MCF 10A (cell line): ENCODE data around the gene AUTS2. TPM values are rescaled to one million over a fixed set of nuclear protein-coding genes. Genes with fewer than 3 reads are reported as not detected.

Experiments
- BruUV-seq: library from RNA; stranded (reverse); fragments of 400-500 nt; replicated peaks from 2 replicates; lab custom pipeline; 2021; lab: Mats Ljungman, UMichigan
- CTCF ChIA-PET: fragments of 300-600 bp; sonication (Branson Sonifier 250); formaldehyde crosslinking; extraction: SDS; loops from one replicate; lab custom pipeline; 2021; ENCODE audit warnings: antibody characterized with exemption, inconsistent platforms; lab: Yijun Ruan, JAX
- POLR2A ChIA-PET: fragments of 300-600, 350-650 bp; sonication (Branson Sonifier 250); formaldehyde crosslinking; extraction: SDS; loops from one replicate; lab custom pipeline; 2020; ENCODE audit warnings: antibody characterized with exemption, inconsistent platforms; lab: Yijun Ruan, JAX
- DNase-seq: peaks from one replicate; pipeline ENCODE4 v3.0.0-alpha.2; 2018; ENCODE audit not compliant: unreplicated experiment
- H3K27ac Mint-ChIP-seq: one replicate; pipeline ENCODE4 v1.8.0; 2022; ENCODE audit warnings: mild to moderate bottlenecking, low read depth, mixed read lengths; ENCODE audit not compliant: unreplicated experiment
- H3K27me3 Mint-ChIP-seq: one replicate; pipeline ENCODE4 v1.8.0; 2022; ENCODE audit warnings: mixed read lengths; ENCODE audit not compliant: insufficient read depth, unreplicated experiment
- H3K36me3 Mint-ChIP-seq: one replicate; pipeline ENCODE4 v1.8.0; 2022; ENCODE audit warnings: mild to moderate bottlenecking, moderate library complexity, mixed read lengths; ENCODE audit not compliant: insufficient read depth, unreplicated experiment
- H3K4me1 Mint-ChIP-seq: one replicate; pipeline ENCODE4 v1.8.0; 2022; ENCODE audit warnings: mixed read lengths; ENCODE audit not compliant: insufficient read depth, unreplicated experiment
- H3K4me3 Mint-ChIP-seq: one replicate; pipeline ENCODE4 v1.8.0; 2022; ENCODE audit warnings: mild to moderate bottlenecking, moderate library complexity, mixed read lengths; ENCODE audit not compliant: unreplicated experiment
- H3K9me3 Mint-ChIP-seq: one replicate; pipeline ENCODE4 v1.8.0; 2022; ENCODE audit warnings: mixed read lengths; ENCODE audit not compliant: unreplicated experiment
- CTCF ChIP-seq: fragments of 200-600 bp; IDR thresholded peaks from one replicate; pipeline ENCODE4 v1.8.0; 2022; ENCODE audit warnings: antibody characterized with exemption, mild to moderate bottlenecking; ENCODE audit not compliant: unreplicated experiment
- intact Hi-C: fragments of 100-400 bp; cut with micrococcal nuclease; formaldehyde crosslinking; loops from 2 replicates; pipeline ENCODE4 v1.14.1; 2022
- total RNA-seq: library from RNA; stranded (reverse); gene quantifications from 2 replicates; pipeline ENCODE4 v1.2.3, GENCODE V29; 2022

The AUTS2 gene
- total RNA-seq, 1 experiment from 2014 or later, result 1.3 TPM

- Mint-ChIP-seq H3K9me3 (peaks cover 43% of the 10 kb centered on the region), H3K4me1 (peaks cover 13% of the 10 kb centered on the region)
Observed at GRCh38 chr7:70318511-70318910, 720.2 kb downstream of the AUTS2 start.

GRCh38 chr7:70319057-70319456 lies 720.8 kb downstream of the AUTS2 start:
- no peak for TF ChIP-seq CTCF
- Mint-ChIP-seq H3K4me1 (peaks cover 13% of the 10 kb centered on the region), H3K36me3 (no peaks in the 10 kb centered on the region), H3K4me3 (no peak overlapping the region), H3K27me3 (no peaks in the 10 kb centered on the region), H3K9me3 (peaks cover 43% of the 10 kb centered on the region), H3K27ac (no peak overlapping the region)
- ChIA-PET CTCF (no interaction called here), POLR2A (interaction anchor here (0.6 kb wide), 1 partner anchor 182 kb away, joined by 3 read pairs; no protein-coding TSS in a partner anchor)
- no TSS peak for BruUV-seq
- no peak for DNase-seq
- intact Hi-C loops, result no loop called here

More at GRCh38 chr7:70318511-70318910, 720.2 kb downstream of the AUTS2 start:
- ChIA-PET POLR2A (no interaction called here), CTCF (no interaction called here)
- intact Hi-C loops, result no loop called here
- no peak for TF ChIP-seq CTCF
- no peak for DNase-seq
- Mint-ChIP-seq H3K36me3 (no peaks in the 10 kb centered on the region), H3K27ac (no peak overlapping the region), H3K27me3 (no peaks in the 10 kb centered on the region), H3K4me3 (no peak overlapping the region)
- no TSS peak for BruUV-seq

- ChIA-PET CTCF (no interaction called here), POLR2A (no interaction called here)
- BruUV-seq, result no TSS peak
- Mint-ChIP-seq H3K9me3 (peaks cover 25% of the 10 kb centered on the region), H3K27me3 (no peaks in the 10 kb centered on the region), H3K27ac (no peak overlapping the region), H3K4me3 (no peak overlapping the region), H3K36me3 (no peaks in the 10 kb centered on the region), H3K4me1 (peaks cover 15% of the 10 kb centered on the region)
- intact Hi-C loops, result loop anchor here (10.0 kb wide), 1 partner anchor 374 kb away; no protein-coding TSS in a partner anchor
- TF ChIP-seq CTCF, result no peak
- DNase-seq, result no peak
Observed at GRCh38 chr7:70321016-70321590, 722.8 kb downstream of the AUTS2 start.

- Mint-ChIP-seq H3K4me3 (no peak overlapping the region), H3K4me1 (peaks cover 8% of the 10 kb centered on the region), H3K27me3 (no peaks in the 10 kb centered on the region), H3K9me3 (peaks cover 23% of the 10 kb centered on the region), H3K36me3 (no peaks in the 10 kb centered on the region), H3K27ac (no peak overlapping the region)
- no TSS peak for BruUV-seq
- ChIA-PET CTCF (no interaction called here), POLR2A (no interaction called here)
- intact Hi-C loops, result loop anchor here (10.0 kb wide), 1 partner anchor 372 kb away; no protein-coding TSS in a partner anchor
- TF ChIP-seq CTCF, result no peak
- no peak for DNase-seq
Observed at GRCh38 chr7:70322856-70323255, 724.6 kb downstream of the AUTS2 start.
